ENCODE data around the gene LRRC52.

LRRC52 gene

GRCh38 chr1:165543532-165544438, at the start of gene LRRC52:
Gene LRRC52 (plus strand): TSS chr1:165544000. CDS start chr1:165544297, 297 bp downstream.
- no peak for DNase-seq (ENCODE audit: low spot score)

GRCh38 chr1:165494949-165495857, 48.6 kb upstream of the LRRC52 start:
- DNase-seq (ENCODE audit: low spot score): no peak

GRCh38 chr1:165495858-165496205, 48.0 kb upstream of the LRRC52 start:
- no peak for DNase-seq (ENCODE audit: low spot score)

- no peak for DNase-seq (ENCODE audit: low spot score)
Observed at GRCh38 chr1:165496501-165496900, 47.3 kb upstream of the LRRC52 start.

- DNase-seq (ENCODE audit: low spot score): no peak
Observed at GRCh38 chr1:165497069-165498013, 46.5 kb upstream of the LRRC52 start.

- no peak for DNase-seq (ENCODE audit: low spot score)
Observed at GRCh38 chr1:165501330-165501969, 42.4 kb upstream of the LRRC52 start.

GRCh38 chr1:165501970-165502348, 41.8 kb upstream of the LRRC52 start:
- DNase-seq (ENCODE audit: low spot score): no peak

GRCh38 chr1:165507570-165507969, 36.2 kb upstream of the LRRC52 start:
- DNase-seq (ENCODE audit: low spot score): no peak

- DNase-seq (ENCODE audit: low spot score): no peak
Observed at GRCh38 chr1:165508291-165508690, 35.5 kb upstream of the LRRC52 start.

- no peak for DNase-seq (ENCODE audit: low spot score)
Observed at GRCh38 chr1:165512816-165513215, 31.0 kb upstream of the LRRC52 start.

GRCh38 chr1:165516469-165516868, 27.3 kb upstream of the LRRC52 start:
- no peak for DNase-seq (ENCODE audit: low spot score)

- no peak for DNase-seq (ENCODE audit: low spot score)
Observed at GRCh38 chr1:165520646-165521045, 23.2 kb upstream of the LRRC52 start.

GRCh38 chr1:165524639-165525285, 19.0 kb upstream of the LRRC52 start:
- no peak for DNase-seq (ENCODE audit: low spot score)

GRCh38 chr1:165525708-165526107, 18.1 kb upstream of the LRRC52 start:
- DNase-seq (ENCODE audit: low spot score): no peak

GRCh38 chr1:165527251-165528007, 16.4 kb upstream of the LRRC52 start:
- DNase-seq (ENCODE audit: low spot score): no peak

- DNase-seq (ENCODE audit: low spot score): no peak
Observed at GRCh38 chr1:165531021-165531420, 12.8 kb upstream of the LRRC52 start.

GRCh38 chr1:165532053-165532452, 11.7 kb upstream of the LRRC52 start:
- no peak for DNase-seq (ENCODE audit: low spot score)

GRCh38 chr1:165533254-165533653, 10.5 kb upstream of the LRRC52 start:
- DNase-seq (ENCODE audit: low spot score): no peak

- no peak for DNase-seq (ENCODE audit: low spot score)
Observed at GRCh38 chr1:165536016-165536415, 7.8 kb upstream of the LRRC52 start.
